ENCODE measurements around the gene ACOXL. TPM values are rescaled to one million over a fixed set of nuclear protein-coding genes. Genes with fewer than 3 reads are reported as not detected.

ACOXL gene
- total and polyA plus RNA-seq, 9 of the 15 experiments (the other 6 are each of a cell fraction or from before 2014, with no cell fraction given) = 0.31 to 0.56 TPM; not detected in 7

GRCh38 chr2:110752871-110753270 is 20.5 kb downstream of the ACOXL start (continued):
- TF ChIP-seq ZFP91 (CRISPR knock-in tag; IDR thresholded peaks at IDR 0.05) (no peak), CBX2 (IDR thresholded peaks at IDR 0.05; ENCODE audit: insufficient read depth, low read length, poor library complexity, severe bottlenecking) (no peak), ID3 (CRISPR knock-in tag; IDR thresholded peaks at IDR 0.05) (no peak), ID3 (tag; IDR thresholded peaks at IDR 0.05) (no peak), NFIX (CRISPR knock-in tag; IDR thresholded peaks at IDR 0.05; ENCODE audit: low read depth) (no peak), RBFOX2 (IDR thresholded peaks at IDR 0.05; ENCODE audit: low read depth, low read length) (no peak), POLR2A (conservative IDR thresholded peaks at IDR 0.05) (no peak), FOXA3 (CRISPR knock-in tag; conservative IDR thresholded peaks at IDR 0.05 in 1 of 2, IDR thresholded peaks at IDR 0.05 in 1 of 2) (no peak), NCOA1 (IDR thresholded peaks at IDR 0.05; ENCODE audit: low read depth) (no peak), THRAP3 (IDR thresholded peaks at IDR 0.05; ENCODE audit: borderline replicate concordance) (no peak)

All from K562 (cell line).